ENCODE data around the gene PPCDC.
"Not testable (repeated sequence)": the region's sequence is repeated elsewhere in the genome, so short reads cannot be mapped to it uniquely, and the experiment has no call there.

The PPCDC gene

DNA sequence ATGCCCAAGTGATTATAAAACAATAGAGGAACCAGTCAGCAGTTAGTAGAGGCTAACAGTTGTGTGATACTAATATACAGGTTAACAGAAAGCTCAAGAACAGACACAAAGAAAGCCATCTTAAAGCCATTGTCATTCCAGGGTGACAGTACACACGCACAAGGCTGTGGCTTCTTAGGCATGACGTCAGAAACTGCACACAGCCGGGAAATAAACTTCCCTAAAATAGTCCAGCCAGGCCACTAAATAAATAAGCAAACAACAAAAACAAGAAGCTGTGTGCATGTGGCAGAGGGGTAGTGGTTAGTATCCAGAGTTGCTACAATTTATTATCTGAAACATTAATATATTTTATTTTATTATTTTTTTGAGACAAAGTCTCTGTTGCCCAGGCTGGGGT lies 49.8 kb downstream of the PPCDC start:
- DNase-seq: no peak

DNA sequence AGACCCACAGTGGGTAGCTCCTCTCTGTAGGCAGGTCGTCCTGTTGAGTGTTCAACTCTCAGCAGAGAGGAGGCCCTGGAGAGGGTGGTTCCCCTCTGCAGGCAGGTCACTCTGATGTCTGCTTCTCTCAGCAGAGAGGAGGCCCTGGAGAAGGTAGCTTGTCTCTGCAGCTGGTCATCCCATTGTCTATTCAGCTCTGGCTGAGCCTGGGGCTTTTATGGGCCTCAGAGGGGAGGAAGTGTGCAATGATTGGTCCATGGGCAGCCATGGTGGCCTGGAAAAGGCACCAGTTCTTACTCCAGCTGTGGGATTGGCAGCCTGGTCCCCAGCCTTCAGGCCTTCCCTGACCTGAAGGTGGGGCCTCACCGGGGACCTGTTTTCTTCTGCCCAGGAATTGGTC lies 52.9 kb downstream of the PPCDC start:
- no peak for DNase-seq

DNA sequence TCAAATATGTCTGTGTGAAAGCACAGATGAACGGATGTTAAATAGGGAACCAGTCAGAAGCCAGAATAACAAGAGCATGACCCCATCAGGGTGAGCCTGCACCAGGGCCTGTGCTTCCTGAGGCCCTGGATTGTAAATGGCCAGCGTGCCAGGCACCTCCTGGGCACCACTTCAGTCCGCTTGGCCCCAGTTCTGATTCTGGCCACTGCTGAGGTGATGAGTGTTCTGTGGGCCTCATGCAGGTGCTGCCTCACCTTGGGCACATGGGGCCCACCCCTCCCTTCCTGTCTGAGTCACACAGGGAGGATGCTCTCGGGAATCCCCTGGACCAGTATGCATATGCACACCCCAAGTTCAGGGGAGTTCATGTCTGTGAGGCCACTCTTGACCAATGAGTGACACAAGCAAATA lies 54.2 kb downstream of the PPCDC start:
- not testable (repeated sequence) for DNase-seq

DNA sequence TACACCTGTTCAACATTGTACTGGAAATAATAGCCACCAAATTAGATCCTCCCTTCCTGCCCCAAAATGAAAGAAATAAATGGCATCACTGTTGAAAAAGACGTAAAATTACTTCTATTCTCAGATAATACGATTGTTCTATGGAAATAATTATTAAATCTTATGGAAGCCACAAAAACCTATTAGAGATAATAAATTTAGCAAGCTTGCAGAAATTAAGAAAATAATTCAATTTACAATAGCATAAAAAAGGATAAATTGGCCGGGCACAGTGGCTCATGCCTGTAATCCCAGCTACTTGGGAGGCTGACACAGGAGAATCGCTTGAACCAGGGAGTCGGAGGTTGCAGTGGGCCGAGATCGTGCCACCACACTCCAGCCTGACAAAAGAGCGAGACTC lies 57.8 kb downstream of the PPCDC start:
- no peak for DNase-seq

DNA sequence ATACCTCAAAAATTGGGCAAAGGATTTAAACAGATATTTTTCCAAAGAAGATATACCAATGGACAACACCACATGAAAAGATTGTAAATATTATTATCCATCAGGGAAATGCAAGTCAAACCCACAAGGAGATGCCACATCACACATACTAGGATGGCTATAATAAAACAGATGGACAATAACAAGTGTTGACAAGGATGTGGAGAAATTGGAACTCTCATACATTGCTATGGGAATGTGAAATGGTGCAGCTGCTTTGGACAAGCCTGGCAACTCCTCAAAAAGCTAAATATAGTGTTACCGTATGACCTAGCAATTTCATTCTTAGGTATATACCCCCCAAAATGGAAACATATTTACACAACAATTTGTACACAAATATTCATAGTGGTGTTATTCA lies 59.3 kb downstream of the PPCDC start:
- no peak for DNase-seq

DNA sequence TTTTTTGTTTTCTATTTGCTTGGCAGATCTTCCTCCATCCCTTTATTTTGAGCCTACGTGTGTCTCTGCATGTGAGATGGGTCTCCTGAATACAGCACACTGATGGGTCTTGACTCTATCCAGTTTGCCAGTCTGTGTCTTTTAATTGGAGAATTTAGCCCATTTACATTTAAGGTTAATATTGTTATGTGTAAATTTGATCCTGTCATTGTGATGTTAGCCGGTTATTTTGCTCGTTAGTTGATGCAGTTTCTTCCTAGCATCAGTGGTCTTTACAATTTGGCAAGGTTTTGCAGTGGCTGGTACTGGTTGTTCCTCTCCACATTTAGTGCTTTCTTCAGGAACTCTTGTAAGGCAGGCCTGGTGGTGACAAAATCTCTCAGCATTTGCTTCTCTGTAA lies 62.3 kb downstream of the PPCDC start:
- not testable (repeated sequence) for DNase-seq

DNA sequence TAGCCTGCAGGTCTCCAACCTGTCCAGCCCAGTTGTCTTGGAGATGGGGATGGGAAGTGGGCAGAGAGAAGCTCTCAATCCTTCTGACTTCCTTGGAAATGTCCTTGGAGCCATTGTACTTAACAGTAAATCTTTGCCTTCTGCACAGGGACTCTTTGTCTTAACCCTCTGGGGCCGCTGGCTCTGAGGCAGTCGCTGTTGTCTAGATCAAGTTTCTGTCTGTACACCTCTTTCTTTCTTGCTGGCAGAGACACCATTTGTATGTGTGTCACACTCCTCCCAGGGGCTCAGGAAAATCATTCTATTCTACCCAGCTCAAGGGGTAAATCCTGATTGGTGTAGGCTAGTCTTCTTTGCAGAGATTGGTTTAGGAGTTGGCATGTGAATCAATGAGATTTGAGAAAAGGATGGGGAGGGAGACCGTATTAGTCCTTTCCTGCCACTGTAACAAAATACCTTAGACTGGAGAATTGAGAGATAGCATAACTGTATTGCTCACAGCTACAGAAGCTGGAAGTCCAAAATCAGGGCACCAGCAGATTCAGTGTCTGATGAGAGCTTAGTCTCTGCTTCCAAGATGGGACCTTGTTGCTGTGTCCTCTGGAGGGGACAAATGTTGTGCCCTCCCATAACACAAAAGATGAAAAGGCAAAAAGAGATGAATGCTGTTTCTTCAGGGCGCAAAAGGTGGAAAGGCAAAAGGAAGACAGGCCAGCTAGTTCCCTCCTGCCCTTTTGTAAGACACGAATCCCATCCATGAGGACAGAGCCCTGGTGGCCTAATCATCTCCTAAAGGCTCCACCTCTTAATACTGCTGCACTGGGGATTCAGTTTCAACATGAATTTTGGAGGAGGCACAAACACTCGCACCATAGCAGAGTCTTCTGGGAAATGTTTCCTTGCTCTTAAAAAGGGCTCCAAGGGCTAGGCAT lies 66.3 kb downstream of the PPCDC start:
- DNase-seq: no peak

DNA sequence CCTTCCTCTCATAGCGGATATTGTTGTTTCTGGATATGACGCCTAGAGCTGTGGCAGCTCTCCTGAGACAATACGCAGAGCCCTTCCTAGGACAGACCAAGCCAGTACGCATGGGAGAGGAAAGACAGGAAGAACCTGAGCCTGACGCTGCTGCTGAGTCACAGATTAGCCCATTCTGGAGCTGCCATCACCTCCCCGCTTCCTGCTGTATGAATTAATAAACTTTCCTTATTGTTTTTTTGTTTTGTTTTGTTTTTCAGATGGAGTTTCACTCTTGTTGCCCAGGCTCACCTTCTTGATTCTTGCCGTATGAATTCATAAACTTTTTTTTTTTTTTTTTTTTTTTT lies 67.0 kb downstream of the PPCDC start:
- DNase-seq: no peak

DNA sequence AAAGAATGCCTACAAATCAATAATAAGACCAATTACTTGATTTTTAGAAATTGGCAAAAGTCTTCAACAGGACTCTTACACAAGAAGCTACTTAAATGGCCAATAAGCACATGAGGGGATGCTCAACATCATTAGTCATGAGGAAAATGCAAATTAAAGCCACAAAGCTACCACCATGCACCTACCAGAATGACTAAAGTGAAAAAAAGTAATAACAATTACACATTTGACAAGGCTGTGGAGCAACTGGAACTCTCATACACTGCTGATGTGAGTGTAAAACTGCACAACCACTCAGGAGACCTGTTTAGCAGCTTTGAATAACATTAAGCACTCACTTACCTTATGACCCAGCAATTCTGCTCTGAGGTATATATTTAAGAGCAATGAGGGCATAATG lies 68.4 kb downstream of the PPCDC start:
- no peak for DNase-seq

DNA sequence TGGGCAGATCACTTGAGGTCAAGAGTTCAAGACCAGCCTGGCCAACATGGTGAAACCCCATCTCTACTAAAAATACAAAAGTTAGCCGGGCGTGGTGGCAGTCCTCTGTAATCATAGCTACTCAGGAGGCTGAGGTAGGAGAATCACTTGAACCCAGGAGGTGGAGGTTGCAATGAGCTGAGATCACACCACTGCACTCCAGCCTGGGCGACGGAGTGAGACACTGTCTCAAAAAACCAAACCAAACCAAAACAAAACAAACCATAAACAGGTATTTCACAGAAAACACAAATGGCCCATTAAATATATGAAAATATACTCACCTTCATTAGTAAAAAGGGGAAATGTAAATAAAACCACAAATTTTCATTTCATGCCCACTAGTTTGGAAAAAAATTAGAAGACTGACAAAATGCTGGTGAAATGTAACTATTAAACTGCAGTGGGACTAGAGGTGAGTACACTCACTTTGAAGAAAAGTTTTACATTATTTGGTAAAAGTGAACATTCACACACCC lies 71.6 kb downstream of the PPCDC start:
- DNase-seq: not testable (repeated sequence)

DNA sequence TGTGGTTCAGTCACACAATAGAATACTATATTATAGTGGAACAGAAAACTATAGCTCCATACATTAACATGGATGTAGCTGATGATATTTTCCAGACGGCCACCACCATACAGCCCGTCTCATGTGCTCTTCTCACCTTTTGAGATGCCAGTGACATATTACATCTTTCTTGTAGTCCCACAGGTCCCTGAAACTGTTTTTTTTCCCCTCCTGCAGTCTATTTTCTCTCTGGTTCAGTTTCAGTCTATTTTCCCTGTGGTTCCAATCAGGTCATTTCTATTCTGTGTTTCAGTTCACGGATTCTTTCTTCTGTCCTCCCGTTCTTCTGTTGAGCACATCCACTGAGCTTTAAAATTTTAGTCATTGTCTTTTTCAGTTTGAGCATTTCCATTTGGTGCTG lies 72.2 kb downstream of the PPCDC start:
- DNase-seq: no peak

DNA sequence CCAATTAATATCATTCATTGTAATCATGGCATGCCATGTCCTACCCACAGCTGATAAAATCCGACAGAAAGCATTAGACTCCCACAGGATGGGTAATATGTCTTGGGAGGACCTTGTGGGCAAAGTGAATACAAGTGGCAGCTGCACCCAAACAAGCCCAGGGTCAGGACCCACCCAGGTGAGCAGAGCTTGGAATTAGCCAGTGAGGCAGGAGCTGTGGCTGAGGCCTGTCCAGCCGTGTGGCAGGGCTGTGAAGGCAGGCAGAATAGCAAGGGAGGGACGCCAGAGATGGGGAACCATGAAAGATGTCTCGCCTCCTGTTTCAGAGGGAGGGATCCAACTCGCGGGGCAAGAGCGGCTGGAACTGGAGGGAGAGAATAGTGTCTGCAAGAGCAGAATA lies 74.5 kb downstream of the PPCDC start:
- DNase-seq: no peak

DNA sequence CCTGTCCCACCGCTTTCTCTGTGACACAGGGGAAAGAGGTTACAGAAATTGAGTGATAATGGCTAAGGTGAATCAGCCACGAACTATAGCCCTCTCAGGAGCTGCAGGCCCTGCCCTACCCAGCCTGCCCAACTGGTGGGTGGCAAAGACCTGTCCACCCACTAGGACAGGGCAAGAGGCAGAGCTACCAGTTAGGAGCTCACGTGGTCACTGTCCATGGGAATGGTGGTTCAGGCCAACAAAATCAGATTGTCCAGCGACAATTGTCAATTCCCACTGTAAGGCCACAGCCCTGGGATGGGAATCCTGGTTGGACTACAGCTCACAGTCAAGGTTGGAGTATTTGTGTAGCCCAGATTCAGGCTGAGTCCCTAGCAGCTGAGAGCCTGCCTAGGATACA lies 75.0 kb downstream of the PPCDC start:
- no peak for DNase-seq

Measured in GF-D8 (cell line).